ENCODE measurements around the gene ASIC4. TPM values are rescaled to one million over a fixed set of nuclear protein-coding genes. Genes with fewer than 3 reads are reported as not detected.

The ASIC4 gene
- total RNA-seq, 2 experiments from 2014 or later = 0.73 to 0.74 TPM

- Histone ChIP-seq H3K4me1 (ENCODE audit: insufficient read depth, low read length, poor library complexity, severe bottlenecking) (peaks cover 10% of the 10 kb centered on the region), H3K9me2 (ENCODE audit: insufficient read depth, low read length) (no peaks in the 10 kb centered on the region)
- CTCF ChIA-PET (ENCODE audit: unreplicated experiment) = no interaction called here
These were observed 7.3 kb upstream of the ASIC4 start for GRCh38 chr2:219506802-219507526.

GRCh38 chr2:219507581-219508443, 6.5 kb upstream of the ASIC4 start:
- no peaks in the 10 kb centered on the region for H3K9me3 ChIP-seq (ENCODE audit: low read length)
- no peak overlapping the region for H3K27ac ChIP-seq (ENCODE audit: low read depth, low read length, poor library complexity, severe bottlenecking)
- BruUV-seq (replicated peaks) = no TSS peak
- no peak overlapping the region for H2AFZ ChIP-seq (ENCODE audit: low read length)
- no peaks in the 10 kb centered on the region for H3K79me2 ChIP-seq (ENCODE audit: insufficient read depth, low read depth, low read length)
- H4K20me1 ChIP-seq (ENCODE audit: insufficient read depth, low read length) = no peaks in the 10 kb centered on the region
- no peaks in the 10 kb centered on the region for H3K36me3 ChIP-seq (ENCODE audit: insufficient read depth, low read length)
- H3K4me2 ChIP-seq (ENCODE audit: low read length) = no peak overlapping the region
- DNase-seq (ENCODE audit: low spot score) = no peak
- TF ChIP-seq CTCF (conservative IDR thresholded peaks at IDR 0.05; ENCODE audit: low read length) (no peak), EZH2phosphoT487 (IDR thresholded peaks at IDR 0.05; ENCODE audit: borderline replicate concordance, low read depth, low read length) (no peak)
- ChIA-PET CTCF (ENCODE audit: unreplicated experiment) (interaction anchor here (0.6 kb wide), 1 partner anchor 98 kb away, joined by 3 read pairs; no protein-coding TSS in a partner anchor), POLR2A (no interaction called here)
- H3K9me2 ChIP-seq (ENCODE audit: insufficient read depth, low read length) = no peaks in the 10 kb centered on the region
- no peak overlapping the region for H3K4me3 ChIP-seq (ENCODE audit: low read depth, low read length, poor library complexity, severe bottlenecking)
- intact Hi-C loops (cut with micrococcal nuclease; ENCODE audit: unreplicated experiment) = no loop called here
- peaks cover 10% of the 10 kb centered on the region for H3K4me1 ChIP-seq (ENCODE audit: insufficient read depth, low read length, poor library complexity, severe bottlenecking)

More at GRCh38 chr2:219506802-219507526, 7.3 kb upstream of the ASIC4 start:
- Histone ChIP-seq H3K9me3 (ENCODE audit: low read length) (no peaks in the 10 kb centered on the region), H4K20me1 (ENCODE audit: insufficient read depth, low read length) (no peaks in the 10 kb centered on the region), H3K4me3 (ENCODE audit: low read depth, low read length, poor library complexity, severe bottlenecking) (no peak overlapping the region), H3K4me2 (ENCODE audit: low read length) (no peak overlapping the region), H3K36me3 (ENCODE audit: insufficient read depth, low read length) (no peaks in the 10 kb centered on the region), H3K27ac (ENCODE audit: low read depth, low read length, poor library complexity, severe bottlenecking) (no peak overlapping the region), H2AFZ (ENCODE audit: low read length) (no peak overlapping the region), H3K79me2 (ENCODE audit: insufficient read depth, low read depth, low read length) (no peaks in the 10 kb centered on the region)
- POLR2A ChIA-PET = interaction anchor here (1.0 kb wide), 1 partner anchor 8 kb away, joined by 3 read pairs; the partner anchor contains the start of gene GMPPA
- TF ChIP-seq EZH2phosphoT487 (IDR thresholded peaks at IDR 0.05; ENCODE audit: borderline replicate concordance, low read depth, low read length) = no peak
- BruUV-seq (replicated peaks) = no TSS peak
- no peak for DNase-seq (ENCODE audit: low spot score)
- intact Hi-C loops (cut with micrococcal nuclease; ENCODE audit: unreplicated experiment) = no loop called here

- H3K4me1 ChIP-seq (ENCODE audit: insufficient read depth, low read length, poor library complexity, severe bottlenecking) = peaks cover 10% of the 10 kb centered on the region
- H3K79me2 ChIP-seq (ENCODE audit: insufficient read depth, low read depth, low read length) = no peaks in the 10 kb centered on the region
- H4K20me1 ChIP-seq (ENCODE audit: insufficient read depth, low read length) = no peaks in the 10 kb centered on the region
- H3K4me3 ChIP-seq (ENCODE audit: low read depth, low read length, poor library complexity, severe bottlenecking) = no peak overlapping the region
- no peaks in the 10 kb centered on the region for H3K36me3 ChIP-seq (ENCODE audit: insufficient read depth, low read length)
- intact Hi-C loops (cut with micrococcal nuclease; ENCODE audit: unreplicated experiment) = no loop called here
- no peak for DNase-seq (ENCODE audit: low spot score)
- ChIA-PET CTCF (ENCODE audit: unreplicated experiment) (no interaction called here), POLR2A (no interaction called here)
- no peak overlapping the region for H3K4me2 ChIP-seq (ENCODE audit: low read length)
- TF ChIP-seq CTCF (conservative IDR thresholded peaks at IDR 0.05; ENCODE audit: low read length) (no peak), EZH2phosphoT487 (IDR thresholded peaks at IDR 0.05; ENCODE audit: borderline replicate concordance, low read depth, low read length) (no peak)
- H2AFZ ChIP-seq (ENCODE audit: low read length) = no peak overlapping the region
- no peaks in the 10 kb centered on the region for H3K9me3 ChIP-seq (ENCODE audit: low read length)
- no TSS peak for BruUV-seq (replicated peaks)
- no peaks in the 10 kb centered on the region for H3K9me2 ChIP-seq (ENCODE audit: insufficient read depth, low read length)
- no peak overlapping the region for H3K27ac ChIP-seq (ENCODE audit: low read depth, low read length, poor library complexity, severe bottlenecking)
These were observed 5.9 kb upstream of the ASIC4 start for GRCh38 chr2:219508444-219508734.

Data from OCI-LY7 (cell line).